AG20443 (cell line): ENCODE measurements around the gene STXBP4.

ENCODE experiments used
- DNase-seq: peaks from one replicate; pipeline ENCODE4 v3.0.0; 2012; ENCODE audit warnings: low spot score, mixed read lengths

The STXBP4 gene

DNA sequence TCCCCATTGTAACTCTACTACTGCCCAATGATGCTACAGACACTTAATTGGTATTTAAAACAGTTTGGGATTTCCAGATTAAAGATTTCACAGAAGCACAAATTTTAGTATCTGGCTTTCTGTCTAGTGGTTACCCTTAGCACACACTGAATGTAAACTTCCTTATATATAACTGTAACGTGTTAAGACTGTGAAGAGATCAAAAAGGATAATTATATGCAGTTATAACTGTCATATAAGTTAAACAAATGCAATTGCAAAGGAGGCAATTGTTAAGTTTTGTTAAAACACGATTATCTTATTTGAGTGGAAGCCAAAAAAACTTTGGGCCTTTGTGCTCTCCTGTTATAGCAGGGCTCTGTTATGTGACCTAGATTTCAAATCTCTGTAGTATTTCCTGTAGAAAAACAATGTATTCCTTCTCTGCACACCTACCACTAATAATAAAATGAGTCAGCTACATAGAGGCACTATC is 147.9 kb downstream of the STXBP4 start:
- no peak for DNase-seq

DNA sequence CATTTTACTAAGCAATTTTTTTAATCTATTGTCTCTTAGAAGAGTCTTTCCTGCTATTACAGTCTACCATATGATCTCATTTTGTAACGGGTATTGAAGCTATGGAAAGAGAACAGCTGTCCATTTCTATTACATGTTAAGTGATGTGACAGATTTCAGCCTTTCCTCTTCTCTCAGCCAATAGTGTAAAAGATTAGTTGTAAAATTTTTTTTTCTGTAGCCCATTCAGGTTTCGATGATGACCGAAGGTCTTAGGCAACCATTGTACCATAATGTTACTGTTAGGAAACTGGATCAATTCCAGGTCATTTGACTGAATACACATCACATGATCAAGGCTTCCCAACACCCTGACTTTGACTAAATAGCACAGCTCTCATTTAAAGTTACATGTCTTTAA is 148.6 kb downstream of the STXBP4 start:
- no peak for DNase-seq

DNA sequence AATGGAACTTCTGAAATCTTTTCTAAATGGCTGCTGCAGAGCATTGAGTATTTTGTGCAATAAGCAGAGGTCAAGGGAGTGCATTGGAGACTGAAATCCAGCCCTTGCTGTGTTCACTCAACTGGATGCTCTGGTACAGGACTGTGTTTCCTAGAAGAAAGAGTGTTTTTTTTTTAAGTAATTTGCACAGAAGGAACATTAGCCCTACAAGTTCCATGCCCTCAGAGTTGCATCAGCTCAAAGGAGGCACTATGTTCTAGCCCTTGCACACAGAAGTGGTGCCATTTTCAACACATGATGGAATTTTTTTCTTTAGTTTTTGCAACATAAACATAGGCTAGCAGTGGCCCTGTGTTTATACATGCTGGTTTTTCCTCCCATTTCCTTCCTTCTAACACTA is 152.1 kb downstream of the STXBP4 start:
- DNase-seq = no peak

DNA sequence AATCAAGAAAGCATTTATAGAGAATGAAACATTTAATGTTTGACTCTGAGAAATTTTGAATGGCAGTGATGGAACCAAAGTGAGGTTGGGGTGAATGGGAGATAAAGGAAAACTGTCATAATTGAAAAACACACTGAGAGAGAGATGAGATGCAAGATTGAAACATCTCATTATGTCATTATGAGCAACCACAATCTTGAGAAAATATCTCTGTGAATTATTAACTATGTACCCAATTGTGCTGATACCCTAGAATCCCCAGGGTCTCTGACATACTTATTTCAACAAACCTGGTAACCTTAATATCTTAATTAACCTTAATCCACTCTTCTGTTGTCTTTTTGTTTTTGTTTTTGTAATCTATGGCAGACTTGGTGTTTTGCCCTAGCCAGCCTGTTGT is 152.7 kb downstream of the STXBP4 start:
- no peak for DNase-seq

DNA sequence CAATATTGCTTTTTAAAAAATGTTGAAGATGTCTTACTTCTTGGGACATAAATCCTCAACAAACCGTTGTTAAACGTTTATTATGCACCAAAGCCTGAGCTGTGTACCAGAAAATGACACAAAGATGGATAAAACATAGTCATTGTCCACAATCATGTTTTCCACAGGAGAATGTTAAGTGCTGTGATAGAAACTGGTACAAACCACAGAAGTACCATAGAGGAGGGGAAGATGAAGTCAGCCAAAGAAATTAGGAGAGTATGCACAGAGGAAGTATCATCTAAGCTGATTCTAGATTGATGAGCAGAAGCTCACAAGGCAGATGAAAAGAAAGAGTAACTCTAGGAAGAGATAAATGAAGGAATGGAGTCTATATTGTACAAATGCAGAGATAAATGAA is 153.5 kb downstream of the STXBP4 start:
- DNase-seq = no peak

DNA sequence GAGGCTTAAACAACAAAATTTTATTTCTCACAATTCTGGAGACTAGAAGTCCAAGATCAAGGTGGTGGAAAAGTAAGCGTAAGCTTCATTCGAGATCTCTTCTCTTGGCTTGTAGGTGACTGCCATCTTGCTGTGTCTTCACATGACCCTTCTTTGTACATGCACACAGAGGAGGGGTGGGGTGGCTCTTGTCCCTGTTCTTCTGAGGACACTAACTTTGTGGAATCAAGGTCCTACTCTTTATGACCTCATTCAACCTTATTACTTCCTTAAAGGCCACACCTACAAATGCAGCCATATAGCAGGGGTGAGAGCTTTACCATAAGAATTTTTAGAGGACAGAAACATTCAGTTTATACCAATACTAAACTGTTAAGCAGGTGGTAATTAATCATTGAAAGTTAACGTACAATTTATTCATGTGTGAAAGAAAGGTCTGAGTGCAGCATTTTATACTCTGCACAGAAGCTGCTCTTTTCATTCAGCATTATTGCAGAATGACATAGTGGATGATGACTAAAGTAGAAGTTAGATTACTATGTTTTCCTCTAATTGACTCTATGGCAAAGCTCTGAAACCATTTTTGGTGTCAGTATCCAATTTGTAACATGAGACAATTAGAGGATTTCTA is 156.3 kb downstream of the STXBP4 start:
- DNase-seq = no peak

GRCh38 chr17:55133583-55133982 is 165.0 kb downstream of the STXBP4 start:
- DNase-seq = no peak

- peak; percentile 13 for DNase-seq
These were observed 166.1 kb downstream of the STXBP4 start for GRCh38 chr17:55134486-55135157.

DNA sequence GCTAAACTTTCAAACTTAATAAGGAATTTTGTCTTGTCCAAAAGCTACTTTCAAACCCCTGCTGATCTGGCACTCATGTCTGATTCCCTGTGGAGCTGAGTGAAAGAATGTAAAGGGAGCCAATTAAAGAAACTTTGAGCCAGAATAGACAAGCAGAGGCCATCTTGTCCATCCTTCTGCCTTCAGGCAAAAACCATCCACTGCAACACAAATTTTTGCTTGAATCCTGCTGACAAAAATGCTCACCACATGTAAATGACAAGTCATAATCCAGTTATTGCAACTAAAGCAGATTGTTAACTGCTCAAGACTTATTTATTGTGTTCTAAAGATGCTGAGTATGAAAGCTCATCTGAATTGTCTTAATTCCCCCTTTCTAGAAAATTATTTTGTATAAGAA is 172.2 kb downstream of the STXBP4 start:
- no peak for DNase-seq

DNA sequence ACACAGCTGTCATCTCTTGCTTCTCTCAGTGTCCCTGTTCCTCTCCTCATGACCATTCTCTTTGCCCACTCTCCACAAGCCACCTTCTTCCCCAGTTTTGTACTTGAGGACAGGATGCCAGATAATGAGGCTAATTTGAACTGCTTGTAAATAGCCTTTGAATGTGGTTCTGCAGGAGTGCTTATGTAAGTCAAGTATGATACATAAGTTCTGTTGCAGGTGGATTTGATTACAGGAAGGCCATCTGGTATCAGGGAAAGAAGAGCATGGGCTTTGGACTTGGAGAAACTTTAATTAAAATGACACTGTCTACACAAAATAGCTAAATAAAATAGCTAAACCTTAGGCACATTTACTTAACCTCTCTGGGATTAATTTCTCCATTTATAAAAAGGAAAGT is 176.0 kb downstream of the STXBP4 start:
- no peak for DNase-seq

DNA sequence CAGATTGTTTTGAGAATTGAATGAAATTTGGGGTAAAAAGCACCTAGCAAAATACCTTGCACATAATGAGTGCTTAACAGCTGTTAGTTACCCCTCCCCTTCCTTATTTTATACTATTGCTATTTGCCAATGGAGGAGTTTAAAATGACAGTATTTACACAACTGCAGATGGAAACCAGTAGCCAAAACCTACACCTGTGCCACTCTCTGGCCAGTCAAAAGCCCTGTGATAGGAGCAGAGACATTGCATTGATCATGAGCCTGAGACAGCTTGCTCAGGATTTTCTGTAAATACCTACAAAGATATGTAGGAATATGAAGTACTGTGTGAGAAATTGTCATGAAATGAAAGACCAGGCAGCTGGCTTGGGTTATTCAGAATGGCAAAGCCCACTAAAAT is 180.9 kb downstream of the STXBP4 start:
- DNase-seq = no peak

- no peak for DNase-seq
These were observed 183.7 kb downstream of the STXBP4 start for GRCh38 chr17:55152236-55152635.

DNA sequence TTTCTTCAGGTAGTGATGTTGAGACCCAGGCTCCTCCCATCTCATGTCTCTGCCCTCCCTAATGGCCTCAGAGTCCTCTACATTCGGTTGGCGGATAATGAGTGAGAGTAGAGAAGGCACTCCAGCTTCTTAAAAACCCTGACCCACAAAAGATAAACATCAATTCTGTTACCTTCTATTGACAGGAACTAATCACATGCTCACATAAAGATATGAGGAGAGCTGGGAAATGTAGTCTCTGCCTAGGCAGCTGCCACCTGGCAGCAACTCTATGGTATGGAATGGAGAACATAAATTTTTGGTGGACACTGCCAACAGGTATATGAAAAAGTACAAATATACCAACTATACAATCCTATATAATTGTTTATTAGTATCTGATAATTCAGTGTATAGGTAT is 185.5 kb downstream of the STXBP4 start:
- no peak for DNase-seq

- DNase-seq = no peak
These were observed 187.4 kb downstream of the STXBP4 start for GRCh38 chr17:55155856-55156560.

- no peak for DNase-seq
These were observed 188.6 kb downstream of the STXBP4 start for GRCh38 chr17:55157165-55157564.

GRCh38 chr17:55158439-55158838 is 189.9 kb downstream of the STXBP4 start:
- DNase-seq = no peak

- DNase-seq = no peak
These were observed 190.7 kb downstream of the STXBP4 start for GRCh38 chr17:55159251-55159650.

DNA sequence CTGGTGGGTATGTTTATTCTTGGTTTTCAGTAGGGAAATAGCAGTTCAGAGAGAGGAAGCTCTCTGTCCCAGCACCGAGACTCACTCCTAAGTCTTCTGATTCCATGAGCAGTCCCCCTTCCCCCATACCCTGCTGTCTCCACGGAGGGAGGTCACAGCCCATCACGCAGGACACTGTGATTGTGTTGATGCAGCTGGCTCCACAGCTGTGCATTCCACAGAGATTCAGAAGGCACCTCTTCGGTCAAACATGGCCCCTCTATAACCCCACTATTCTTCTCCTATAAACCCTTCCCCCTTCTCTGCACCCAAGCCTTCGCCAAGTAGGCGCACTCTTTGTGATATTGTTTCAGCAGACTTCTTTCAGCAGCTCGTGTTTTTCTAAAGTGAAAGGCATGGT is 191.9 kb downstream of the STXBP4 start:
- DNase-seq = no peak

DNA sequence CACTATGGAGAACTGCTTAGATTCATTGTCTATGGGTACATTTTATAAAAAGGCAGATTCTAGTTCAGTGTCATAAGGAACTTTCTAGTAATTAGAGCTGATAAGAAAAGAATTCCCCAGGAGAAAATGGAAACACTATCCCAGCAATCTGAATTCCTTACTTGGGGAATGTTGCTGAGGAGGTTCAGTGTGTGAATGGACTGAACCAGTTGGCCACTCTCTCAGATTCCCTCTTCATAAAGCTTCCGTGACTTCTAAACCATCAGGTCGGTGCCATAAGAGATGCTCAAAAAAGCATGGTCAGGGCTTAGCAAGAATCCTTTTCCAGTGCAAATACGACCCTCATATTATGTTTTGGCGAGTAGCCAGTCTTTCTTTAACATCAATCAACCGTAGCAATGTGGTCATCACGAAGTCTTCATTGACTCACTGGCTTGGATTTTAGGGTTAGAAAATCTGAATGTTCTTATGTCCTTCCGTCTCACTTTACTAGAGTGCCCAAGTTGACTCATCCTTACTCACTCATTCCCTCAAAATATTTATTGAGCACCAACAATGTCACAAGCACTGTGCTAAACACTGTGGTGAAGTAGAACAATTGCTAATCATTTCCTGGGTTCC is 193.5 kb downstream of the STXBP4 start:
- peak; percentile 39 for DNase-seq

DNA sequence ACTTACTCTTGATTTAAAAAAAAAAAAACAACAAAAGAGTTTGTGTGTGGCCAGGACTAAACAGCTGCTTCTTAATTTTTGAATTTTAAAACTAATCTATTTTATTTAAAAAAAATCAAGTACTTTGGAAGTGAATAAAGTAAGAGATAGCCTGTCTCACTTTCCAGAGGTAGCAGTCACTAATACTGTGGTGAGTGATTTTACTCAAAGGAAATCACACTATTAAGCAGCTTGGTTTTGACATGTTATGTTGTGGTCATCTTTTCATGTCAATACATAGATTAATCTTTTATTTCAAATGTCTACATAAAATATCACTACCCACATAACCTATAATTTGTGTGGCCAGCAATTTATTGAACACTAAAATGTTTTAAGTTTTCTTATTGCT is 194.0 kb downstream of the STXBP4 start:
- DNase-seq = no peak

DNA sequence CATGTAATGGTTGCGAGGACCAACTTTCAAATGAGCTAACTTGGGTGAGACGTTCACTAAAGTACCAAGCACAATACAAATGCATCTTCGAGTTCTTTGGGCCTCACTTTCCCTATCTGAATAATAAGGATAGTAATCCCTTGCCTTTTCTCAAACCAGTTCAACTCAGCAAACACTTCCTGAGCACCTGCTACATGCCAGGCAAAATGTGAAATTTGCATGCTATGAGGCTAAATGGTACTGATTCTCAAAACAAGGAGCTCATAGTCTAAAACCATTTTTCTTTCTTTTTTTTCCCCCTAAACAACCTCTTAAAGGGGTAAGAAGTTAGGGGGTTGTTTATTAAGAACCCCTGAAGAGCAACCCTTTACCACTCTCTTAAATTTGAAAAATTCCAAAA is 194.8 kb downstream of the STXBP4 start:
- DNase-seq = no peak

DNA sequence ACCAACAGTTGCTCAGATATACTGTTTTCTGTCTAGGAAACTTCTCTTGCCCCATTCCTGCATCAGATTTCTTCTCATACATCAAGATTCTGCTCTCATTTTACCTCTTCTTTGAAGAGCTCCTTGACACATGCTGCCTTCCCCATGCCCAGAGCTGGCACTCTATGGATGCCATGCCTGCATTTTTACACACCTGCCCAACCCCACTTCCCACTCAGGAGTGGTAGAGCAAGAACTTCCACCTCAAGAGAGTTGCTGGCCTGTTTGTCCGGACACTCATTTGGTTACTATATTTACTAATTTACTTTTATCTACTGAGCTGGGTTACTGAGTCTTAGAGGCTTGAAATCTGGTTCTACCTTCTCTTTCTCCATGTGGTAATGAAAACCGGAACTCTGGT is 197.9 kb downstream of the STXBP4 start:
- DNase-seq = no peak
